HEK293 (cell line): ENCODE results near the gene HGS.
A peak's percentile ranks its signal among the peaks of the same experiment; 100 is the strongest.

ENCODE experiments used
- CTCF ChIA-PET: fragments of 350-600 bp; formaldehyde crosslinking; extraction: SDS; loops from one replicate; lab custom pipeline; 2021; ENCODE audit warnings: antibody characterized with exemption; lab: Yijun Ruan, JAX
- POLR2A ChIA-PET: fragments of 300-600 bp; formaldehyde crosslinking; extraction: SDS; loops from one replicate; lab custom pipeline; 2020; ENCODE audit warnings: antibody characterized with exemption, inconsistent platforms; lab: Yijun Ruan, JAX
- H3K27ac ChIP-seq: fragments of 200-500 bp; sonication (Bioruptor generic); 2 replicates; pipeline ENCODE4 v1.5.1; 2014; ENCODE audit warnings: low read depth, low read length, control low read depth, inconsistent platforms; ENCODE audit errors: extremely low read depth
- H3K36me3 ChIP-seq, 2 experiments: fragments of 200-500 bp in 1 of 2; sonication (Bioruptor generic) in 1 of 2; 1 replicate in 1 of 2; 2 replicates in 1 of 2; pipeline ENCODE4 v1.5.1; 2014 to 2017; ENCODE audit warnings: inconsistent platforms in 2 of 2, low read length in 2 of 2; ENCODE audit not compliant: control insufficient read depth in 2 of 2, insufficient read depth in 1 of 2
- H3K4me1 ChIP-seq: fragments of 200-500 bp; sonication (Bioruptor generic); 2 replicates; pipeline ENCODE4 v1.5.1; 2014; ENCODE audit warnings: mild to moderate bottlenecking, low read length, inconsistent platforms; ENCODE audit not compliant: control insufficient read depth, insufficient read depth
- H3K4me3 ChIP-seq: 2 replicates; pipeline ENCODE4 v1.5.1; 2011; ENCODE audit warnings: low read depth, mild to moderate bottlenecking, control low read depth, low read length, moderate library complexity
- H3K9me3 ChIP-seq: fragments of 200-500 bp; sonication (Bioruptor generic); 2 replicates; pipeline ENCODE4 v1.5.1; 2014; ENCODE audit warnings: low read depth, low read length, inconsistent platforms; ENCODE audit not compliant: control insufficient read depth, insufficient read depth
- GLIS1 ChIP-seq: fragments of 450-650 bp; formaldehyde crosslinking; IDR thresholded peaks from 2 replicates; pipeline ENCODE4 v1.5.1; 2016; ENCODE audit warnings: missing biosample characterization, missing genetic modification characterization
- GLIS2 ChIP-seq: fragments of 450-650 bp; formaldehyde crosslinking; IDR thresholded peaks from 2 replicates; pipeline ENCODE4 v1.5.1; 2016; ENCODE audit warnings: missing biosample characterization, missing genetic modification characterization
- HOXA7 ChIP-seq: sonication (generic); formaldehyde crosslinking; IDR thresholded peaks from 2 replicates; pipeline ENCODE4 v1.8.1; 2022; ENCODE audit warnings: missing genetic modification reagents, borderline replicate concordance
- ZBTB48 ChIP-seq: fragments of 450-650 bp; formaldehyde crosslinking; IDR thresholded peaks from 2 replicates; pipeline ENCODE4 v1.5.1; 2016; ENCODE audit warnings: missing biosample characterization, missing genetic modification characterization
- ZBTB7A ChIP-seq: fragments of 450-650 bp; formaldehyde crosslinking; IDR thresholded peaks from 2 replicates; pipeline ENCODE4 v1.5.1; 2016; ENCODE audit warnings: low read depth, missing biosample characterization, missing genetic modification characterization
- ZBTB8A ChIP-seq: fragments of 450-650 bp; formaldehyde crosslinking; IDR thresholded peaks from 2 replicates; pipeline ENCODE4 v1.5.1; 2016; ENCODE audit warnings: missing biosample characterization, missing genetic modification characterization
- ZFP37 ChIP-seq: fragments of 450-650 bp; formaldehyde crosslinking; IDR thresholded peaks from 2 replicates; pipeline ENCODE4 v1.5.1; 2016; ENCODE audit warnings: missing biosample characterization, missing genetic modification characterization
- ZIC2 ChIP-seq: fragments of 450-650 bp; formaldehyde crosslinking; IDR thresholded peaks from 2 replicates; pipeline ENCODE4 v1.5.1; 2016; ENCODE audit warnings: missing biosample characterization, missing genetic modification characterization
- ZNF223 ChIP-seq: fragments of 450-650 bp; formaldehyde crosslinking; IDR thresholded peaks from 2 replicates; pipeline ENCODE4 v1.5.1; 2016; ENCODE audit warnings: missing biosample characterization, missing genetic modification characterization
- ZNF23 ChIP-seq: fragments of 450-650 bp; formaldehyde crosslinking; IDR thresholded peaks from 2 replicates; pipeline ENCODE4 v1.5.1; 2016; ENCODE audit warnings: missing biosample characterization, missing genetic modification characterization, borderline replicate concordance
- ZNF335 ChIP-seq: fragments of 450-650 bp; formaldehyde crosslinking; conservative IDR thresholded peaks from 2 replicates; pipeline ENCODE4 v1.5.1; 2016; ENCODE audit warnings: missing biosample characterization, missing genetic modification characterization
- ZNF354C ChIP-seq: fragments of 450-650 bp; formaldehyde crosslinking; IDR thresholded peaks from 2 replicates; pipeline ENCODE4 v1.5.1; 2016; ENCODE audit warnings: missing biosample characterization, missing genetic modification characterization, low read depth, borderline replicate concordance
- ZNF514 ChIP-seq: fragments of 450-650 bp; formaldehyde crosslinking; IDR thresholded peaks from 2 replicates; pipeline ENCODE4 v1.5.1; 2016; ENCODE audit warnings: missing biosample characterization, missing genetic modification characterization
- ZNF521 ChIP-seq: fragments of 450-650 bp; formaldehyde crosslinking; IDR thresholded peaks from 2 replicates; pipeline ENCODE4 v1.5.1; 2017; ENCODE audit warnings: missing biosample characterization, mild to moderate bottlenecking, missing genetic modification characterization
- ZNF561 ChIP-seq: fragments of 450-650 bp; IDR thresholded peaks from 2 replicates; pipeline ENCODE4 v1.5.1; 2018; ENCODE audit warnings: missing biosample characterization, missing genetic modification characterization, borderline replicate concordance
- ZNF596 ChIP-seq: fragments of 450-650 bp; IDR thresholded peaks from 2 replicates; pipeline ENCODE4 v1.5.0; 2018; ENCODE audit warnings: missing biosample characterization, mild to moderate bottlenecking, missing genetic modification characterization, moderate library complexity
- ZNF600 ChIP-seq: fragments of 450-650 bp; formaldehyde crosslinking; IDR thresholded peaks from 2 replicates; pipeline ENCODE4 v1.5.1; 2016; ENCODE audit warnings: missing biosample characterization, missing genetic modification characterization
- ZNF658 ChIP-seq: fragments of 450-650 bp; formaldehyde crosslinking; IDR thresholded peaks from 2 replicates; pipeline ENCODE4; 2016; ENCODE audit warnings: missing biosample characterization, missing genetic modification characterization
- ZNF76 ChIP-seq: fragments of 450-650 bp; formaldehyde crosslinking; IDR thresholded peaks from 2 replicates; pipeline ENCODE4; 2016; ENCODE audit warnings: low read depth, missing biosample characterization, missing genetic modification characterization, borderline replicate concordance
- ZNF843 ChIP-seq: fragments of 450-650 bp; formaldehyde crosslinking; IDR thresholded peaks from 2 replicates; pipeline ENCODE4 v1.5.1; 2016; ENCODE audit warnings: missing biosample characterization, missing genetic modification characterization
- TF ChIP-seq, protein P1 (sequence below): fragments of 450-650 bp; formaldehyde crosslinking; IDR thresholded peaks from 2 replicates; pipeline ENCODE4 v1.5.1; 2016; ENCODE audit warnings: missing biosample characterization, missing genetic modification characterization, borderline replicate concordance
- TF ChIP-seq, protein P2 (sequence below): fragments of 450-650 bp; formaldehyde crosslinking; IDR thresholded peaks from 2 replicates; pipeline ENCODE4 v1.5.1; 2016; ENCODE audit warnings: missing biosample characterization, missing genetic modification characterization
- TF ChIP-seq, protein P3 (sequence below): fragments of 450-650 bp; formaldehyde crosslinking; IDR thresholded peaks from 2 replicates; pipeline ENCODE4 v1.5.1; 2016; ENCODE audit warnings: missing biosample characterization, missing genetic modification characterization
- TF ChIP-seq, protein P4 (sequence below): fragments of 450-650 bp; formaldehyde crosslinking; IDR thresholded peaks from 2 replicates; pipeline ENCODE4 v1.5.1; 2016; ENCODE audit warnings: missing biosample characterization, missing genetic modification characterization

The HGS gene

DNA sequence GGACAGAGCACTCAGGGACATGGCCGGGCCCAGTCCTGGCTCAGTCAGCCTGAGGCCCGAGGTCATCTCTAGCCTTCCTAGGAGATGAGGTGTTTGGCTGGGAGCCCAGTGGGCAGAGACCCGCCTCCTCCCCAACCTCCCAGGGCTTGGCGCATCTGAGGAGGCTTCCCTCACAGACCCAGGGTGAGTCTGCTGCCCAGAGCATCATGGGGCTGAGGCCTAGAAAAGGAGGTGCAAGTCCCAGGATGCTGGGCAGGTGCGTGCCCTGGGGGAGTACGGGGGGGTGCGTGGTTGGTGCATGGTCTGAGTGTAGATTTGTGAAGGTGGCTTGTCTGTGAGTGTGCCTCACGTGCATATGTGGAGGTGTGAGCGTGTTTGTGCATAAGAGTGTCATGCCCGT, 32.1 kb upstream of the HGS start:
- Histone ChIP-seq H3K4me1 (no peaks in the 10 kb centered on the region), H3K9me3 (no peaks in the 10 kb centered on the region), H3K27ac (no peak overlapping the region), H3K4me3 (no peak overlapping the region), H3K36me3 (no peaks in the 10 kb centered on the region)
- POLR2A ChIA-PET = no interaction called here
- CTCF ChIA-PET = no interaction called here
- TF ChIP-seq, protein P1, sequence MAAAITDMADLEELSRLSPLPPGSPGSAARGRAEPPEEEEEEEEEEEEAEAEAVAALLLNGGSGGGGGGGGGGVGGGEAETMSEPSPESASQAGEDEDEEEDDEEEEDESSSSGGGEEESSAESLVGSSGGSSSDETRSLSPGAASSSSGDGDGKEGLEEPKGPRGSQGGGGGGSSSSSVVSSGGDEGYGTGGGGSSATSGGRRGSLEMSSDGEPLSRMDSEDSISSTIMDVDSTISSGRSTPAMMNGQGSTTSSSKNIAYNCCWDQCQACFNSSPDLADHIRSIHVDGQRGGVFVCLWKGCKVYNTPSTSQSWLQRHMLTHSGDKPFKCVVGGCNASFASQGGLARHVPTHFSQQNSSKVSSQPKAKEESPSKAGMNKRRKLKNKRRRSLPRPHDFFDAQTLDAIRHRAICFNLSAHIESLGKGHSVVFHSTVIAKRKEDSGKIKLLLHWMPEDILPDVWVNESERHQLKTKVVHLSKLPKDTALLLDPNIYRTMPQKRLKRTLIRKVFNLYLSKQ = no peak
- TF ChIP-seq HOXA7 (CRISPR knock-in tag) (no peak), ZNF843 (no peak), ZBTB8A (tag by site-specific recombination) (no peak), ZIC2 (tag by site-specific recombination) (0 out of 2 replicates have a peak, but pooled peaks have one; percentile 7), ZFP37 (tag by site-specific recombination) (no peak), GLIS1 (peak; percentile 97), ZNF354C (tag by site-specific recombination) (no peak), ZNF600 (tag by site-specific recombination) (peak; percentile 30; the same call in 1 of the 2 replicates)
- TF ChIP-seq, protein P2, sequence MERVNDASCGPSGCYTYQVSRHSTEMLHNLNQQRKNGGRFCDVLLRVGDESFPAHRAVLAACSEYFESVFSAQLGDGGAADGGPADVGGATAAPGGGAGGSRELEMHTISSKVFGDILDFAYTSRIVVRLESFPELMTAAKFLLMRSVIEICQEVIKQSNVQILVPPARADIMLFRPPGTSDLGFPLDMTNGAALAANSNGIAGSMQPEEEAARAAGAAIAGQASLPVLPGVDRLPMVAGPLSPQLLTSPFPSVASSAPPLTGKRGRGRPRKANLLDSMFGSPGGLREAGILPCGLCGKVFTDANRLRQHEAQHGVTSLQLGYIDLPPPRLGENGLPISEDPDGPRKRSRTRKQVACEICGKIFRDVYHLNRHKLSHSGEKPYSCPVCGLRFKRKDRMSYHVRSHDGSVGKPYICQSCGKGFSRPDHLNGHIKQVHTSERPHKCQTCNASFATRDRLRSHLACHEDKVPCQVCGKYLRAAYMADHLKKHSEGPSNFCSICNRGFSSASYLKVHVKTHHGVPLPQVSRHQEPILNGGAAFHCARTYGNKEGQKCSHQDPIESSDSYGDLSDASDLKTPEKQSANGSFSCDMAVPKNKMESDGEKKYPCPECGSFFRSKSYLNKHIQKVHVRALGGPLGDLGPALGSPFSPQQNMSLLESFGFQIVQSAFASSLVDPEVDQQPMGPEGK (tag by site-specific recombination) = peak; percentile 29
- TF ChIP-seq, protein P3, sequence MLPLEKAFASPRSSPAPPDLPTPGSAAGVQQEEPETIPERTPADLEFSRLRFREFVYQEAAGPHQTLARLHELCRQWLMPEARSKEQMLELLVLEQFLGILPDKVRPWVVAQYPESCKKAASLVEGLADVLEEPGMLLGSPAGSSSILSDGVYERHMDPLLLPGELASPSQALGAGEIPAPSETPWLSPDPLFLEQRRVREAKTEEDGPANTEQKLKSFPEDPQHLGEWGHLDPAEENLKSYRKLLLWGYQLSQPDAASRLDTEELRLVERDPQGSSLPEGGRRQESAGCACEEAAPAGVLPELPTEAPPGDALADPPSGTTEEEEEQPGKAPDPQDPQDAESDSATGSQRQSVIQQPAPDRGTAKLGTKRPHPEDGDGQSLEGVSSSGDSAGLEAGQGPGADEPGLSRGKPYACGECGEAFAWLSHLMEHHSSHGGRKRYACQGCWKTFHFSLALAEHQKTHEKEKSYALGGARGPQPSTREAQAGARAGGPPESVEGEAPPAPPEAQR = no peak

DNA sequence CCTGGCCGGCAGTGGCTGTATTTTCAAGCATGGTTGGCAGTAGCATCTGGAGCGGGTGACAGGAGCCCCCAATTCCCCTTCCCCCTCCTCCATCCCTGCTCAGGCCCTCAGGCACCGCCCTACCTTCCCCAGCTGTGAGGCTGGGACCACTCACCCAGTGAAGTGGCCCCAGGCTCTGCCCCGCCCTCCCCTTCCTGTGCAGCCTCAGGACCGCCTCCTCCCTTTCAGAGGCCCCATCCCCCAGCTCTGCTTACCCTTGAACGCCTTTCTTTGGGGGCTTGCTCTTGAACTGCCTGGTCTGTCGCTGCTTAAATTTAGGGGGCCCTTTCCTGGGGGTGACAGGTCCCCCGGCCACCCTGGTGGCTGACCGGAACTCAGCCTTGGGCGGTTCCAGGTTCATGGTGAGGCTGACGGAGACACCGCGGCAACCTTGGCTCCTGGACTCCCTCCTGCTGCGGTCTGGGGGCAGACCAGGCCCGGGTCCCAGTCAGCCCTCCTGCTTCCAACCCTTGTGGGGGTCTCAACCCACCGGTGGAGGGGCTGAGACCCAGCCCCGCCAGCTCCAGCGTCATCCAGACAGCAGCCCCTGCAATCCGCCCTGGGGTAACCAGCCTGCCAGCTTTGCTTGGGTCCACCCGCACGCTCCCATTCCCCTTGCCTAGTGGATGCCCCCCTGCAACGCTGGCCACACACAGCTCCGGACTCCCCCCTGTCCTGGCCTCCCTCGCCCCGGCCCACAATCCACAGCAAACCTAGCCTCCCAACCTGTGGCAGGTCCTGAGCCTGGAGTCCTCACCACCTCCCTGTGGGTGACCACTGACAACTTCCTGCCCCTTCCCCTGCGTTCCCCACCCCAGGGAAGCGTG, 30.7 kb upstream of the HGS start:
- H3K4me3 ChIP-seq = no peak overlapping the region

DNA sequence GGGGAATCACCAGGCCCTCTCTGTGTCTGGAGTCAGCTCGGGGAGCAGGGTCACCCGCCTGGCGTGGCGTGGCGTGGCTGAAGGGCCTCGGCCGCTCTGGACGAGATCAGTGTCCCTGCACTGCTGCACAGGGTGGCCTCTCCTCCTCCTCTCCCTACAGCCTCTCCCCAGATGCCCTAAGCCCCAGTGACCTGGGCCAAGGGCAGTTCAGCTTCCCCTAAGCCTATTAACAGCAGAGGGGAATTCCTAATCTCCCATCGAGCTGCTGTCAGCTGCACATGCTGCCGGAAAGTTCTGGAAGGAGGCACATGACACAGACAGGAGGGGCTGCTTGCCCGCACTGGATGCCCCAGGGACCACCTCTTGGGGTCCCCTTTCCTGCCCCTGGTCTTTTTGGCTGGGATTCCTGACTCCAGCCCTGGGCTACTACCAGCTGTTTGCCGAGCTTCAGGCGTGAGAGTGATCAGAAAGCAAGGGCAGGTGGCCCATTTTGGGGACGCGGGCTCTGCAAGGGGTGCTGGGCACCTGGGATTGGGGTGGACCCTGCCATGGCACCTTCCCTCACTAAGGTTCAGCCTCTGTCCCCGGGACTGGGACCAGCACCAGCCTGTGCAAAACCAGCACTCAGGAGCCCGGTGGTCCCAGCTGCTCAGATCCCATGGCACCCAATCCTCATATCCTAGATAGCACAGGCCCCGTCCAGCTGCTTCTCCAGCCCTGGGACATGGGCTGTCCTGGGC, 28.3 kb upstream of the HGS start:
- no peaks in the 10 kb centered on the region for H3K36me3 ChIP-seq
- H3K9me3 ChIP-seq = no peaks in the 10 kb centered on the region
- ChIA-PET CTCF (interaction anchor here (0.5 to 0.7 kb wide), 2 partner anchors 16 to 54 kb away, joined by 4 read pairs; no protein-coding TSS in a partner anchor), POLR2A (interaction anchor here (0.5 to 1.4 kb wide), 9 partner anchors 8 to 114 kb away, joined by 3 to 6 read pairs (median 3); partner anchors contain the start of genes CCDC137 and OXLD1)
- H3K27ac ChIP-seq = no peak overlapping the region
- H3K4me3 ChIP-seq = no peak overlapping the region
- no peaks in the 10 kb centered on the region for H3K4me1 ChIP-seq
- TF ChIP-seq ZNF76 (tag by site-specific recombination) (no peak), ZNF658 (no peak), ZNF23 (tag by site-specific recombination) (no peak), ZBTB48 (tag by site-specific recombination) (no peak), ZNF514 (tag by site-specific recombination) (no peak), ZNF596 (no peak), GLIS1 (no peak), ZNF223 (tag by site-specific recombination) (no peak), ZNF335 (tag by site-specific recombination) (no peak), ZNF561 (tag by site-specific recombination) (no peak)
- TF ChIP-seq, protein P4, sequence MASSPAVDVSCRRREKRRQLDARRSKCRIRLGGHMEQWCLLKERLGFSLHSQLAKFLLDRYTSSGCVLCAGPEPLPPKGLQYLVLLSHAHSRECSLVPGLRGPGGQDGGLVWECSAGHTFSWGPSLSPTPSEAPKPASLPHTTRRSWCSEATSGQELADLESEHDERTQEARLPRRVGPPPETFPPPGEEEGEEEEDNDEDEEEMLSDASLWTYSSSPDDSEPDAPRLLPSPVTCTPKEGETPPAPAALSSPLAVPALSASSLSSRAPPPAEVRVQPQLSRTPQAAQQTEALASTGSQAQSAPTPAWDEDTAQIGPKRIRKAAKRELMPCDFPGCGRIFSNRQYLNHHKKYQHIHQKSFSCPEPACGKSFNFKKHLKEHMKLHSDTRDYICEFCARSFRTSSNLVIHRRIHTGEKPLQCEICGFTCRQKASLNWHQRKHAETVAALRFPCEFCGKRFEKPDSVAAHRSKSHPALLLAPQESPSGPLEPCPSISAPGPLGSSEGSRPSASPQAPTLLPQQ (tag by site-specific recombination) = no peak

More for the DNA sequence above, 30.7 kb upstream of the HGS start:
- H3K9me3 ChIP-seq = no peaks in the 10 kb centered on the region
- CTCF ChIA-PET = interaction anchor here (0.6 to 0.8 kb wide), 2 partner anchors 198 to 503 kb away, joined by 3 to 4 read pairs; no protein-coding TSS in a partner anchor
- no peaks in the 10 kb centered on the region for H3K36me3 ChIP-seq
- TF ChIP-seq GLIS1 = peak; percentile 83
- no peak for TF ChIP-seq ZBTB7A
- 0 out of 2 replicates have a peak, but pooled peaks have one; percentile 30 for TF ChIP-seq ZIC2 (tag by site-specific recombination)
- peak; percentile 66 for TF ChIP-seq GLIS2
- no peak for TF ChIP-seq ZNF521 (tag by site-specific recombination)
- TF ChIP-seq, all 188 proteins: peak for 3
- Histone ChIP-seq H3K4me1 (no peaks in the 10 kb centered on the region), H3K27ac (no peak overlapping the region)
- POLR2A ChIA-PET = interaction anchor here (0.7 kb wide), 1 partner anchor 49 kb away, joined by 4 read pairs; no protein-coding TSS in a partner anchor
